Activated CD8-positive, alpha-beta T cell treated with anti-CD3 and anti-CD28 coated beads for 36 hours (primary cell): Measurements from ENCODE around the gene SPOCK3. TPM values are rescaled to one million over a fixed set of nuclear protein-coding genes. Genes with fewer than 3 reads are reported as not detected.
"Not testable (repeated sequence)": the region's sequence is repeated elsewhere in the genome, so short reads cannot be mapped to it uniquely, and the experiment has no call there.

Source experiments
- ATAC-seq: fragments of 200-7000 bp; cut with Tn5 transposase; one replicate; pipeline ENCODE4 v1.10.0; 2021; ENCODE audit warnings: mild to moderate bottlenecking, moderate library complexity
- CTCF ChIA-PET: fragments of 350-600 bp; sonication (Branson Sonifier 250); formaldehyde crosslinking; loops from one replicate; lab custom pipeline; 2021; ENCODE audit warnings: antibody characterized with exemption; lab: Charles Lee
- POLR2A ChIA-PET: fragments of 350-600 bp; sonication (Branson Sonifier 250); formaldehyde crosslinking; loops from one replicate; lab custom pipeline; 2021; ENCODE audit warnings: antibody characterized with exemption; lab: Charles Lee
- DNase-seq: peaks from one replicate; pipeline ENCODE4 v3.0.0-alpha.2; 2020
- H3K27ac Mint-ChIP-seq: one replicate; pipeline ENCODE4 v1.8.0; 2021; ENCODE audit warnings: mild to moderate bottlenecking, mixed read lengths
- H3K27me3 Mint-ChIP-seq: one replicate; pipeline ENCODE4 v1.8.0; 2021; ENCODE audit warnings: mixed read lengths
- H3K36me3 Mint-ChIP-seq: one replicate; pipeline ENCODE4 v1.8.0; 2021; ENCODE audit warnings: low read depth, mixed read lengths
- H3K4me1 Mint-ChIP-seq: one replicate; pipeline ENCODE4 v1.8.0; 2021; ENCODE audit warnings: low read depth, mixed read lengths
- H3K4me3 Mint-ChIP-seq: one replicate; pipeline ENCODE4 v1.8.0; 2021; ENCODE audit warnings: mild to moderate bottlenecking, moderate library complexity, mixed read lengths
- H3K9me3 Mint-ChIP-seq: one replicate; pipeline ENCODE4 v1.8.0; 2021; ENCODE audit warnings: mixed read lengths
- CTCF ChIP-seq: fragments of 200-600 bp; IDR thresholded peaks from one replicate; pipeline ENCODE4 v1.8.0; 2022; ENCODE audit warnings: antibody characterized with exemption, mild to moderate bottlenecking
- intact Hi-C: fragments of 100-400 bp; cut with micrococcal nuclease; formaldehyde crosslinking; loops from one replicate; pipeline ENCODE4 v1.10.0; 2022
- total RNA-seq, 2 experiments: library from RNA; stranded (reverse); gene quantifications; one replicate each; pipeline ENCODE4 v1.2.3, GENCODE V29; 2021

The SPOCK3 gene
- total RNA-seq, 2 experiments from 2014 or later = not detected

- intact Hi-C loops = no loop called here
- no peak overlapping the region for H3K27ac Mint-ChIP-seq
These were observed 358.5 kb downstream of the SPOCK3 start for GRCh38 chr4:166875821-166876220.

GRCh38 chr4:166862032-166862431 lies 372.3 kb downstream of the SPOCK3 start:
- H3K27ac Mint-ChIP-seq = no peak overlapping the region
- peaks cover 13% of the 10 kb centered on the region for H3K9me3 Mint-ChIP-seq
- H3K36me3 Mint-ChIP-seq = no peaks in the 10 kb centered on the region
- H3K4me3 Mint-ChIP-seq = no peak overlapping the region
- no peaks in the 10 kb centered on the region for H3K4me1 Mint-ChIP-seq
- ChIA-PET POLR2A (no interaction called here), CTCF (no interaction called here)
- DNase-seq (no peak), ATAC-seq (no peak)
- intact Hi-C loops = no loop called here
- H3K27me3 Mint-ChIP-seq = no peaks in the 10 kb centered on the region
- TF ChIP-seq CTCF = no peak

More at GRCh38 chr4:166875821-166876220, 358.5 kb downstream of the SPOCK3 start:
- ChIA-PET POLR2A (no interaction called here), CTCF (no interaction called here)
- no peak for ATAC-seq
- Mint-ChIP-seq H3K4me3 (no peak overlapping the region), H3K27me3 (no peaks in the 10 kb centered on the region), H3K36me3 (no peaks in the 10 kb centered on the region), H3K4me1 (no peaks in the 10 kb centered on the region), H3K9me3 (peaks cover 12% of the 10 kb centered on the region)
- DNase-seq = no peak
- TF ChIP-seq CTCF = no peak

GRCh38 chr4:166850398-166850797 lies 383.9 kb downstream of the SPOCK3 start:
- DNase-seq, intact Hi-C loops, H3K27ac Mint-ChIP-seq, H3K27me3 Mint-ChIP-seq, CTCF ChIA-PET, H3K9me3 Mint-ChIP-seq, H3K36me3 Mint-ChIP-seq, ATAC-seq, POLR2A ChIA-PET, H3K4me1 Mint-ChIP-seq, H3K4me3 Mint-ChIP-seq: not testable (repeated sequence)

- ChIA-PET POLR2A (no interaction called here), CTCF (interaction anchor here (0.7 kb wide), 1 partner anchor 49 kb away, joined by 3 read pairs; no protein-coding TSS in a partner anchor)
- Mint-ChIP-seq H3K36me3 (no peaks in the 10 kb centered on the region), H3K9me3 (peaks cover 16% of the 10 kb centered on the region), H3K4me1 (no peaks in the 10 kb centered on the region), H3K27ac (no peak overlapping the region), H3K27me3 (no peaks in the 10 kb centered on the region), H3K4me3 (no peak overlapping the region)
- intact Hi-C loops = no loop called here
- no peak for TF ChIP-seq CTCF
- no peak for ATAC-seq
- no peak for DNase-seq
These were observed 387.4 kb downstream of the SPOCK3 start for GRCh38 chr4:166846939-166847338.

- Mint-ChIP-seq H3K4me3 (no peak overlapping the region), H3K4me1 (no peaks in the 10 kb centered on the region), H3K27me3 (no peaks in the 10 kb centered on the region), H3K36me3 (no peaks in the 10 kb centered on the region), H3K27ac (no peak overlapping the region), H3K9me3 (peaks cover 20% of the 10 kb centered on the region)
- ATAC-seq (no peak), DNase-seq (no peak)
- intact Hi-C loops = no loop called here
- ChIA-PET POLR2A (no interaction called here), CTCF (no interaction called here)
- TF ChIP-seq CTCF = no peak
These were observed 391.5 kb downstream of the SPOCK3 start for GRCh38 chr4:166842795-166843261.
